Measurements from ENCODE around the gene HLA-DMB.

The HLA-DMB gene

DNA sequence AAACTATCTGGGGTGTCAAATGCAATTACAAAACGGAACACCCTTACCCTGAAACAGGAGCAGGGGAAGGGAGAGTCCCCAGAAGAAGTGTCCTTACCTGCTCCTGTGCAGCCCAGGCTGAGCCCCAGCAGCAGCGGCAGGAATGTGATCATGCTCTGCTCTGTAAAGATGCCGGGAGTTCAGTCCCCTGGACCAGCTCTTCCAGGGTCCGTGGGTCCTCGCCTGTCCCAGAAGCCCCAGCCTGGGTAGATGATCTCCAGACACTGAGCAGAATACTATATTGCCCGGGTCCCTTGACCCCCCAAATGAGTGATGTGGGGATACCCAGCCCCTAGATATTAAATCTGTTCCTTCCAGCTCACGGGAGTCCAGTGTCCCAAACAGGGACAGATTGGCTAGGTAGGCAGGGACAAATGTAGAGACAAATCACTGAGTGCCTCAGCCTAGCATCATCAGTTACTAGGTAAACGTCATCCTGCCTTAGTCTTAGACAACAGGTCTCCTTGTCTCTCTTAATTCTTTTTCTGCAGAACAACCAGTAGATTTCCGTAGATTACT is at the start of gene HLA-DMB:
HLA-DMB (minus strand) TSS at position 373 of the 558 bp plus-strand sequence; CDS start at position 152, 221 bp downstream.
- no peak for DNase-seq (ENCODE audit: low read depth)

DNA sequence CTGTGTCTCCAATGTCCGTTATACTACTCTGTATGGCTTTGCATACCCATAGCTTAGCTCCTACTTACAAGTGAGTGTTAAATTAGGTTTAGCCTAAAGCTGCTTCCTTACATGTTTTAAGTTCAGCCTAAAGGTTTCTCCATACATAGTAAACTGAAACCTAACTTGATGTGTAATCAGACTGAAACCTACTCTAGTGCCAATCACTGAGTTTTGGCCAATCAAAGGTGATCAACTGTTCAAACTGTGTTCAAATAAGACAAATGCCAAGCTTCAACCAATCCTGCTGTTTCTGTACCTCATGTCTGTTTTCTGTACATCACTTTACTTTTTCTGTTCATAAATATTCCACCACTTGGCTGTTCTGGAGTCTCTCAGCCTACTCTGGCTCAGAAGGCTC is 48.5 kb upstream of the HLA-DMB start:
- no peak for DNase-seq (ENCODE audit: low read depth)

GRCh38 chr6:32984622-32985389 is 44.0 kb upstream of the HLA-DMB start:
- no peak for DNase-seq (ENCODE audit: low read depth)

DNA sequence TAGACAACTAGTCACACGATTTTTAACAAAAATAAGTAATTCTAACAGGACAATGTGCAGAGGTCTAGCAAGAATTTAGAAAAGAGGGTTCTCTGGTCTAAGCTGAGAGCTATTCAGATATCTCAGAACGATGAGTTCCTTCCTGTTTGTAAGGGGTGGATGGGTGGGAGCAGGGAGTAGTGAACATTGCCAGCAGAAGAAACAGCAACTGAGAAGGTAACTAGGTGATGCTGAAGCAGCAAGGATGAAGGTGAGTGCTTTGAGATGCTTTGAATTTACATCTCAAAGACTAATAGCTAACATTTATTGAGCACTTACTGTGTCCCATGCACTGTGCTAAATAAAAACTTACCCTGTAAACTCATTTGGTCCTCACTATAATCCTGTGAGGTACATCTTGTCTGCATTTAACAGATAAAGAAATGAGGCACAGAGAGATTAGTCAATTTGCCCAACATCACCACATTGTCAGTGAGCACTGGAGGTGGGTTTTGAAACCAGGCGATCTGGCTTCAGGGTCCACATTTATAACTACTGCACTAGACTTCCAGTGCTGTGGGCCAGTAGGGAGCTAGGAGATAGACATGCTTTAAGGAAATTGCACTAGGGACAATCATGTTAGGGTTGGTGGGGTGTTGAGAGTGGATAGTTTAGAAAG is 43.3 kb upstream of the HLA-DMB start:
- no peak for DNase-seq (ENCODE audit: low read depth)

- no peak for DNase-seq (ENCODE audit: low read depth)
Observed at GRCh38 chr6:32983493-32983848, 42.6 kb upstream of the HLA-DMB start.

GRCh38 chr6:32982702-32983492 is 42.1 kb upstream of the HLA-DMB start:
- DNase-seq (ENCODE audit: low read depth): no peak

GRCh38 chr6:32982084-32982701 is 41.4 kb upstream of the HLA-DMB start:
- no peak for DNase-seq (ENCODE audit: low read depth)

- no peak for DNase-seq (ENCODE audit: low read depth)
Observed at GRCh38 chr6:32980488-32981038, 39.7 kb upstream of the HLA-DMB start.

- no peak for DNase-seq (ENCODE audit: low read depth)
Observed at GRCh38 chr6:32979720-32980487, 39.1 kb upstream of the HLA-DMB start.

GRCh38 chr6:32977953-32978324 is 37.1 kb upstream of the HLA-DMB start:
- DNase-seq (ENCODE audit: low read depth): no peak

DNA sequence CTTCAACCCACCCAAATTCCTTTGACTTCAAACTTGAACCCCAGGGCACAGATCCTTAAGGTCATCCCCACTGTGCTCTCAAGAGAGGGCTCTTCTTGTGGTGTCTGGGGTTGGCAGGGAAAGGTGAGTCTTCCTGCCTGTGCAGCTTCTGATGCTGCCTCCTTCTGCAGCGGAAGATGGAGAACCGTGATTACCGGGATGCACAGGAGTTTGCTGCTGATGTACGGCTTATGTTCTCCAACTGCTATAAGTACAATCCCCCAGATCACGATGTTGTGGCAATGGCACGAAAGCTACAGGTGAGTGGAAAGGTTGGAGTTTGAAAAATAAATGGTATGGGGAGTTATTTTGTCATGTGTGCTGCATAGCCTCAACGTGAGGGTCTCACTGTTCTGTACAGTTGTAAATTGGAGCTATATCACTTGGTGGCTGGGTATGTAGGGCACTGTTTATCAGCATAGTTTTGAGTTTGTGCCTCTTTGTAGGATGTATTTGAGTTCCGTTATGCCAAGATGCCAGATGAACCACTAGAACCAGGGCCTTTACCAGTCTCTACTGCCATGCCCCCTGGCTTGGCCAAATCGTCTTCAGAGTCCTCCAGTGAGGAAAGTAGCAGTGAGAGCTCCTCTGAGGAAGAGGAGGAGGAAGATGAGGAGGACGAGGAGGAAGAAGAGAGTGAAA is 36.6 kb upstream of the HLA-DMB start:
- DNase-seq (ENCODE audit: low read depth): no peak

- no peak for DNase-seq (ENCODE audit: low read depth)
Observed at GRCh38 chr6:32976334-32977069, 35.7 kb upstream of the HLA-DMB start.

DNA sequence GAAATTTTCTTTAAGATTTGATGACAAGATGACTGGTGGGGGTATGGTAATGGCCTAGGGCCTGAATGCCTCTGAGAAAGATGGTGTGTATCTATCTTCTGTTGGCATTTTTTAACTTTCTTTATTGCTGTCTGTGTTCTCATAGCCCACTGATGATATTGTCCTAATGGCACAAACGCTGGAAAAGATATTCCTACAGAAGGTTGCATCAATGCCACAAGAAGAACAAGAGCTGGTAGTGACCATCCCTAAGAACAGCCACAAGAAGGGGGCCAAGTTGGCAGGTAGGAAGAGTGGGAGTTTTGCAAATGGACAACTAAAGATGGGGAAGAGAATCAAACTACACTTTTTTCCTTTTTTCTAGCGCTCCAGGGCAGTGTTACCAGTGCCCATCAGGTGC is 35.1 kb upstream of the HLA-DMB start:
- no peak for DNase-seq (ENCODE audit: low read depth)

DNA sequence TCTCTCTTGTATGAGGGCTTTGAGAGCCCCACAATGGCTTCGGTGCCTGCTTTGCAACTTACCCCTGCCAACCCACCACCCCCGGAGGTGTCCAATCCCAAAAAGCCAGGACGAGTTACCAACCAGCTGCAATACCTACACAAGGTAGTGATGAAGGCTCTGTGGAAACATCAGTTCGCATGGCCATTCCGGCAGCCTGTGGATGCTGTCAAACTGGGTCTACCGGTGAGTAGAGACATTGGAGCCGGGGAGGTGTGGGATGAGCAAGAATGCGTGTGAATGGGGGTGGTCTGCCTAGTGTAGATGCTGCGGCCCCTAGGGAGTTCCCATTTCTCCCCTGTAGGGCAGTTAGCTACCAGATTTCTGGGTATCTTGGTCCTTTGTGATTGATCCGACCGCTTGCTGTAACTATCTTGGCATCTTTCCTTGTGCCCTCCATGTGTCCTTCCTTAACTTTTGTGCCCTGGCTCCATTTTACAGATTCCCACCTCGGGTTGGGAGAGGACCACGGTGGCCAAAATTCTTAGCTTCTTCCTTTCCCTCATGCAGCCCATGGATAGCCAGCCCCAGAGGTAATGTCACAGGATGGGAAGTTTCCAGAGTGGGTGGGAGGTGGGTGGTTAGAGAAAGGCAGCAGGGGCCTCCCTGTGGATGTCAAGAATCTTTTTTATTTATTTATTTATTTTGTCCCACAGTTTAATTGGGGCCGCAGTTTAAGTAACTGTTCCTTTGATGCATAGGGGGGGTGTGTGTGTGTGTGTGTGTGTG is 33.9 kb upstream of the HLA-DMB start:
- DNase-seq (ENCODE audit: low read depth): no peak

- DNase-seq (ENCODE audit: low read depth): no peak
Observed at GRCh38 chr6:32974016-32974333, 33.1 kb upstream of the HLA-DMB start.

- DNase-seq (ENCODE audit: low read depth): no peak
Observed at GRCh38 chr6:32973144-32974015, 32.6 kb upstream of the HLA-DMB start.

- DNase-seq (ENCODE audit: low read depth): no peak
Observed at GRCh38 chr6:32972353-32973143, 31.7 kb upstream of the HLA-DMB start.
